ENCODE data around the gene CYP8B1.

- TF ChIP-seq ZNF785 (CRISPR knock-in tag; IDR thresholded peaks at IDR 0.05) (no peak), CTCF (IDR thresholded peaks at IDR 0.05 in 2 of 3, conservative IDR thresholded peaks at IDR 0.05 in 1 of 3; ENCODE audit: insufficient read depth in 2 of 3, low read depth in 1 of 3, low read length in 3 of 3) (no peak), ZFP1 (CRISPR knock-in tag; IDR thresholded peaks at IDR 0.05) (no peak), MTF1 (CRISPR knock-in tag; IDR thresholded peaks at IDR 0.05; ENCODE audit: borderline replicate concordance) (no peak)
These were observed 8.6 kb upstream of the CYP8B1 start for GRCh38 chr3:42884324-42884723.

Measured in K562 (cell line).